GM03348 (cell line): ENCODE data around the gene KLHL12.

ENCODE experiments used
- DNase-seq: peaks from one replicate; pipeline ENCODE4 v3.0.0; 2012; ENCODE audit warnings: low spot score

The KLHL12 gene

GRCh38 chr1:202926581-202927491, at the start of gene KLHL12:
Gene KLHL12, minus strand, starts transcription at chr1:202927234. Its CDS starts 2,072 bp downstream, at chr1:202925162.
- DNase-seq: peak; percentile 99

DNA sequence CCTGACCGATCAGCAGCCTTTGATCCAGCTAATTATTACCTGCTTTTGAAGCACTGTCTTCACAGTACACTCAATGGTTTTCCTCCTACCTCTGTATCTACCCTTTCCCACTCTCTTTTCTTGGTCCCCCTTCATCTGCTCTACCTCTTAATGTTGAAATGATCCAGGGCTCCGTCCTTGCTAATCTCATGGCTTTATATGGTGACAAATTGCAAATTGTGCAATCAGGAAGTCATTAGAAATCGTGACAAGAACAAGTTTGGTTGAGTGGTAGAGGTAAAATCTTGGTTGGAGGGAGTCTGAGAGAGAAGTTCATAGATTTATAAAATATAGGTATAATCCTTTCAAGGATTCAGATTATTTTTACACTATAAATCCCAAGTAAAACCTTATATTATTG, 49.6 kb upstream of the KLHL12 start:
- no peak for DNase-seq

DNA sequence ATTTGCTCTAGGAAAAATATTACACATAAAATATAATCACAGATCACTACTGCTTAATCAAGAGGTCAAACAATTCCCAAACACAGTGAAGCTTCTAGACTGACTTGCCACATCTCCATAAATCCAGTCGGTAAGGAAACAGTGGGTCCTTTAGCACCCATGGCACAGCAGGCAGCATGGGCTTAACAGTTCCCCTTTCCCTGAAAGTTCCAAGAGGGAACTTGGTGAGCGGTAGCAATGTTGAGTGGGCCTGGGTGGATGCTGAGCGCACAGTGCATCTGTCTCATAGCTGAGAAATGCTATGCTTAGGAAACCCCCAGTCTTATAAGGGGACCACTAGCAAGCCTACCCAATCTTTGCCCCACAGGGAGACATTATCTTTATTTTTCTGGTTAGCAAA, 47.8 kb upstream of the KLHL12 start:
- DNase-seq: no peak

DNA sequence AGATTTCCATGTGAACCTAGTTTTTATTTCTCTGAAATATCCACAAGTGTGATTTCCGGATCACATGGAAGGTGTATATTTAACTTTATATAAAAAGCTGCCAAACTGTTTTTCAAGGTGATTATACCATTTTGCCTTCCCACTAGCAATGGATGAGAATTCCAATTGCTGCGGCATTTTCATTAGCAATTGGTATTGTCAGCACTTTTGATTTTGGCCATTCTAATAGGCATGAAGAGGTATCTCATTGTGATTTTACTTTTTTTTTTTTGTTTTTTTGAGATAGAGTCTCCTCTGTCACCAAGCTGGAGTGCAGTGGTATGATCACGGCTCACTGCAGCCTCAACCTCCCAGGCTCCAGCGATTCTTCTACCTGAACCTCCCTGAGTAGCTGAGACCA, 45.0 kb upstream of the KLHL12 start:
- DNase-seq: no peak

DNA sequence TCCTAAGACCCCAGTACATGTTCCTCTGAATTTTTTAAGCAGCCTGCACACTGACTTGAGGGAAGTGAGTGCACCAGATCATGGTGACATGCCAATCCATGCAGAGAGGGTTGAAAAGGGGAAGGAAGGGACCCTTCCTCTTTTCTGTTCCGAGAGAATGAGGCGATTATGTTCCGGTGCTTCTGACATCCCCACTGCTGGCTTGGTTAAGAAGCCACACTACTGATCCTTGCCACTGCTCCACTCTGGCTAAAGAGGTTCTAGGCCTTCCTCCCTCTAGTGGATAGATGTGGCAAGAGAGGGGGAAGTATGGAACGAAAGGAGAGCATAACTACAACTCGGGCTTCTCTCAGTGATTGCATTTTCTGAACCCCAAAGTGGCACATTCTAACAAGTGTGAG, 41.9 kb upstream of the KLHL12 start:
- DNase-seq: peak; percentile 79

- DNase-seq: no peak
These were observed 41.3 kb upstream of the KLHL12 start for GRCh38 chr1:202968351-202968750.

GRCh38 chr1:202967684-202968281, 40.7 kb upstream of the KLHL12 start:
- no peak for DNase-seq

DNA sequence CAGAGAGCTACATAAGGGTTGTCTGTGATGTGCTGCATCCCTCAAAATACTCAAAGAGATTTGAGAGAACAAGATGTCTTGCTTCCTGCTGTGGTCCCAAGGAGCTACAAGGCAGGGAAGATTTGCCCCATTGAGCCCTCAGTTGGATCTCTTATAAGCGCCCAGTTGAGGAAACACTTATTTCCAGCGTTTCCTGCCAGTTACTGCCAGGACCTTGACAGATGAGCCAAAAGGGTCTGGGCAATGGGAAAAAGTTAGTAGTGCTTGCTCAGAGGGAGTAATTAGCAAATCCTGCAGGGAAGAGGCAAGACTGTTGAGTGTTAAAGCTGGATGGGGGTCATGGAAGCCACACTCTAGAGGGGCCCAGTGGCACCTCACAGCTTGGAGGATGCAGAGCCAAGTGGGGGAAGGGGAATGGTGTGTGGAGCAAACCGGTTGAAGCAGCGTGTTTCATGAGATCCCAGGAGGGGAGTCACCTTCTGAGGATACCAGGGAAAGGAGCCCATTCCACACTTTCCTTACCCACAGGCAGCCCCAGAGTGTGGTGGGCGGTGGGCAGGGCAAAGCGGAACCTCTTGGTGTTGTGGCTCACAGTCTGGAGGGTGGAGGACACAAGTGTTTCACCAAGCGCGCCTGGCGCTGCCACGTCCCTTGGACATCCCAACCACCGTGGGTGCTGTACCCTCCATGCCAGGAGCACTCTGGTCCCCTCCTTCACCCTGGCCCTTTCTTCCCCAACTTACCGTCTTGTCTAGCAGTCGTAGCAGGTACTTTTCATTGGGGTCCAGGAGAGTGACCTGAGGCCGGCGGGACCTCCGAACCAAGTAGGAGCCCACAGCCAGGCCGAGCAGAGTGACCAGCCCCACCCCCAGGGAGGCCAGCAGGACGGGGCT, 39.2 kb upstream of the KLHL12 start:
- DNase-seq: no peak

- no peak for DNase-seq
These were observed 38.4 kb upstream of the KLHL12 start for GRCh38 chr1:202965422-202965821.

GRCh38 chr1:202964791-202965410, 37.9 kb upstream of the KLHL12 start:
- DNase-seq: no peak

DNA sequence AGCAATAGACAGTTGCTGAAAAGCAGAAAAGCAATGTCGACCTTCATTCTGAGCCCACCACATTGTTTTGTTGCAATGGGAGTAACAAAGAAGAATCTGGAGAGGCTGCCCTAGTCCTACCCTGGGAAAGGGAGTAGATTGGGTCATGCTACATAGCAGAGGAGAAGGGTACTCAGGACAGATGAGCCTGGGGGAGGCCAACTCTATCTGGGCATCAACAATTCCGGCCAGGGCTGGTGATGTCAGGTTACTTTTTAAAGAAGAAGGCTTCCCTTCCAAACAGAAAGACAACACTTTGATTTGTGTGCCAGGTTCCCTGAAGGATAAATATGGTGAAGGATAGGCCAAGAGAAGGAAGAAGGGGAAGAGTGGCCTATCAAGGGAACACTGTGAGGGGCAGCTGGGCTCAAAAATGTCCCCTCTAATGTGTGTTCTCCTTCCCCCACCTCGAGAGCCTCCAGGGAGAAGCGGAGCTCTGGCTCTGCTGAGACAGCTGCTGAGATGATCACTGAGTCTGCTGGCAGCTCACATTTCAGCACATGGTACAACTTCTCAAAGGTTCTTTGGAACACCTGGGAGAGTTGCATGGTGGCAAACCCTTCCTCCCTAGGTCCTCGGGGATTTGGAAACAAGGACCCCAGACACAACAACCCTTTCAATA, 34.3 kb upstream of the KLHL12 start:
- no peak for DNase-seq

GRCh38 chr1:202959276-202959620, 32.2 kb upstream of the KLHL12 start:
- DNase-seq: no peak

GRCh38 chr1:202958544-202959275, 31.7 kb upstream of the KLHL12 start:
- no peak for DNase-seq

DNA sequence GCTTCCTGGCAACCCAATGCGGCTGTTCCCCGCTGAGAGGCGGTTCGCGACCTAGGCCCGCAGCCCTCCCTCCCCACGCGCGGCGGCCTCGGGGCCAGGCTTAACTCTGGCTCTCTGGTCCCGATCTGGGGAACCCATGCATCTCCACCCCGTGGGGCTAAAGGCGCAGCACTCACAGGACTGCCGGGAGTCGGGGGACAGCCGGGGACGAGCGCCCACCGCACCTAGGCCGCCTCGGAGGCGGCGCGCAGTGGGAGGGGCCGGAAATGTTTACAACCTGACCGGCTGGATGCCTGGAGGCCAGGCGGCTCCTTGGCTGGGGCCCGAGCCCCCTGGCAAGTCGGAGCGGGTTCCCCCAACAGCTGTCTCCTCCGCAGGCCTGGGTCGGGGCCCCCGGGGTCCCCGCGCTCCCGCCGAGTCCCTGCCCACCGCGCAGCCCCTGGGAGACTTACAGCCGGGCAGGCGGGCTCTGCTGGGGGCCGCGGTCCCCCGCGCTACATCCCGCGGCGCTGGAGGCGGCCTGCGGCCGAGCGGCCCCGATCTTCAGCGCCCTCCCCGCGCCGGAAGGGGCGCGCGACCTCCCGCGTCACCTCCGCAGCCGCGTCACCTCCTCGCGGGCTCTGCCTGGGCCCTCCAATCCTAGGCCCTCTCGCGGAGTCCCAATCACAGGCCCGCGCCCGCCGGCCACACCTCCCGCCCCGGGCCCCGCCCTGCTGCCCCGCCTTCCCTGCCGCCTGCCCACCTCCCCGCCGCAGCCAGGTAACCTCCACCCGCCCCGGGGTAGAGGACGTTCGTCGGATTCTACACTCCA, 30.9 kb upstream of the KLHL12 start, which contains the start of gene ADIPOR1:
Gene ADIPOR1, minus strand, starts transcription at position 580 of the 811 bp plus-strand sequence. CDS start 7,242 bp downstream, outside the sequence.
- DNase-seq: peak; percentile 99

GRCh38 chr1:202956969-202957368, 29.9 kb upstream of the KLHL12 start:
- DNase-seq: no peak

- no peak for DNase-seq
These were observed 27.2 kb upstream of the KLHL12 start for GRCh38 chr1:202954057-202954745.

- DNase-seq: no peak
These were observed 26.4 kb upstream of the KLHL12 start for GRCh38 chr1:202953392-202953791.

DNA sequence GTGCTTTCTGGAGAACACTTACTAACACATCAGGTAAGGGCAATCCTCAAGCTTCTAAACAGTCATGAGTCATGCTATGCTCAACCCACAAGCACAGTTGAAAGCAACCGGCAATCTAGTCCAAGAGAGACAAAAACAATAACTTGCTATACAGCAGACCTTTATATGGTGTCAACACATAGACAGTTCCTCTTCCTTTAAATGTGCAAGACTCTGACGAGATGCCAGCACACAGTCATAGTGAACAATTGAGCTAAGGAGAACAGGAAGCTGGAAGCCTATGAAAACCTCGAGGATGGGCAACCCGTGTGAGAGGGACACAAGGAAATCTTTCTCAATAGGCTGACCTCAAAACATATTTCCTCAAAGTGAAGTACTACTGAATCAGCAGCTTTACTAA, 25.8 kb upstream of the KLHL12 start:
- DNase-seq: peak; percentile 27

DNA sequence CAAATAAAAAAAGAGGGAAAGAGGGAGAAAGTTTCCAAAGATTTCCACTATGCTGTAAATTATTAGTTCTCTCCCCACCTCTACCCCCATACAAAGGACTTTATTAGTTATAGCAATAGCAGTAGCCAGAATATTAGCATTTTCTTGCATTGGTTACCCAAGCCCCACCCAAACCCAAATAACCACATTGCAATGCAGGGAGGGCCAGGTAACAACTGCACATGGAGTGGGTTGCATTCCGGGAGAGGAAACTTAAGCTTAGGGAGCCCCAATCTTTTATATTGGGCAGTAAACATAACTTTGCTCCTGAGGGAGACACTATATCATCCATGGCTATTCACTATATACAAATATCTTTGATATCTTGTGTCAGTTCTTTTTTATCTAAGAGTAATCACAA, 25.1 kb upstream of the KLHL12 start:
- no peak for DNase-seq
